GM21529 (cell line): Measurements from ENCODE around the gene POLR2B.
"Not testable (repeated sequence)": the region's sequence is repeated elsewhere in the genome, so short reads cannot be mapped to it uniquely, and the experiment has no call there.

ENCODE experiments used
- ATAC-seq: cut with Tn5 transposase; IDR thresholded peaks from one replicate; pipeline ENCODE4 v1.9.1; 2021; ENCODE audit not compliant: unreplicated experiment

POLR2B gene

DNA sequence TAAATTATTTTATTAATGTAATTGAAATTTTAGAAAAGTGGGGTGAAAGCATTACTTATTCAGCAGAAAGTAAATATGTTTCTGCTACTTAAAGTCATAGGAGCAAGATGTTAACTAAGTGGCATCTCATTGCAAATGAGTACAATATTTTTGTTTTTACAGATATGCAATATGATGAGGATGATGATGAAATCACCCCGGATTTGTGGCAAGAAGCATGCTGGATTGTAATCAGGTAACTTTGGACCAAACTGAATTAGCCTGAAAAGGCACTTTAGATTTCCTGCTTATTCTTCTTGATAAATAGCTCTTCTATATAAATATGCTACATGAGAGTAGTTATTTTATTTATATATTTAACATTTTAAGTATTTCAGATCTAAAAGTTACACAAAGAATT, 7.5 kb downstream of the POLR2B start:
- ATAC-seq: no peak

DNA sequence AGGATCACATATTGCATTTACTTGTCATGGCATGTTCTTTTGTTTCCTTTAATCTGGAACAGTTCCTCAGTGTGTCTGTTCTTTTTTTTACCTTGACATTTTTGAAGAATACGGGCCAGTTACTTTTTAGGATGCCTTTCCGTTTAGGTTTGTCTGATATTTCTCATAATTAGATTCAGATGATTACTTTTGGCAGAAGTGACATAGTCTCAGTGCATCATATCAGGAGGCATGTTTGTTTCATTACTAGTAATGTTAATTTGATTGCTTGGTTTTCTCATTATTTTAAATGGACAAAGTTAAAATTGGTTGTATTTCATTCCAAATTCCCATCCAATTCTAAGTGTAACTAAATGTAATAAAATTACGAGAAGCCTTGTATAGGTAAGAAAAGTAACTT, 8.3 kb downstream of the POLR2B start:
- ATAC-seq: no peak

DNA sequence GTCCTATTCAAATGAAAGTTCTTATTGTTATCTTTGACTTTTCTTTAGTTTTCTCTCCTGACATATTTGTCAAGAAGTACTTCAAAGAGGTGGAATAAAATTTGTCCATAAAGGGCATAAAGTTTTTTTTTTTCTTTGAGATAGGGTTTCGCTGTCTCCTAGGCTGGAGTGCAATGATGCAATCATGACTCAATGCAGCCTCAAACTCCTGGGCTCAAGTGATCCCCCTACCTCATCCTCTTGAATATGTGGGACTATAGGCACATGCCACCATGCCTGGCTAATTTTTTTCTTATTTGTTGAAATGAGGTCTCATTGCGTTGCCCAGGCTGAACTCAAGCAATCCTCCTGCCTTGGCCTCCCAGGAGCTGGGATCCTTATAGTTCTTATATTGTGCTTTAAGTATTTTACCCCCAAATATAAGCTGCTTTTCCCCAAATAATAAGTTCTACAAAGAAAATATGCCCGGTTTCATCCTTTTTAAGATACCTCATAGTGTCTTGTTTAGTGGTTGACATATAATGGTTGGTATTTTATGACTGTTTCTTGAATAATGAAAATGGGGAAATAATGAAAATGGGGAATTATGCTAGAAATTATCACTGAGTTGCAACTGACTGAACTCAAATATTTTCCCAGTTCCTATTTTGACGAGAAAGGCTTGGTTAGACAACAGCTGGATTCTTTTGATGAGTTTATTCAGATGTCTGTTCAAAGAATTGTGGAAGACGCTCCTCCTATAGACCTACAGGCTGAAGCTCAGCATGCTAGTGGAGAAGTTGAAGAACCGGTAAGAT, 11.6 kb downstream of the POLR2B start:
- ATAC-seq: no peak

DNA sequence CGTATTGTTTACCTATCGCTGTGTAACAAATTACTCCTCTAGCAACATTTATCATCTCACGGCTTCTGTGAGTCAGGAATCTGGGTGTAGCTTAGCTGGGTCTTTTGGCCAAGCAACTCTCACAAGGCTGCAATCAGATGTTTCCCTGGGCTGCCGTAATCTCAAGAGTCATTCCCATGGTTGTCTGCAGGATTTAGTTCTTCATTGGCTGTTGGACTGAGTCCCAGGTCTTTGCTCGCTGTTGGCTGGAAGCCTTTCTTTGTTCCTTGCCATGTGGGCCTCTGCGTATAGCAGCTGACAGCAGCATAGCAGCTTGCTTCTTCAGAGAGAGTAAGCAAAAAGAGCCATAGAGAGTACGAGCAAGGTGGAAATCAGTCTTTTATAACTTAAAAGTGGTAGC, 16.8 kb downstream of the POLR2B start:
- no peak for ATAC-seq

DNA sequence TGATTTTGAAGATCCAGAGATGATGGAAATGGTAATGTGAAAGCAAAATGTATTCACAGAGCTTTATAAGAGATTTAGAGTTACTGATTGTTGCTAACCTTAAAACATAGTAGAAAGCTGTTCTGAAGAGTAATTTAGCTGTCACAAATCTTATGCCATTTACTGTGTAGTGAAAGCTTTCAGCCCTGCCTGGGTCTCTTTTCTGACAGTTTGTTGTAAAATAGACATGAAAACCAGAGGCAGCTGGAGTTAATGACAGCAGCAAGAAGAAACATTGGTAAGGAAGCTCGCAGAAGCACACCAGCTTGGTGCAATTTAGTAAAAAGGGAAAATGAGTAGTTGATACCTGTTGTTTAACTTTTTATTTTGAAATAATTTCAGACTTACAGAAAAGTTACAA, 21.1 kb downstream of the POLR2B start:
- no peak for ATAC-seq

DNA sequence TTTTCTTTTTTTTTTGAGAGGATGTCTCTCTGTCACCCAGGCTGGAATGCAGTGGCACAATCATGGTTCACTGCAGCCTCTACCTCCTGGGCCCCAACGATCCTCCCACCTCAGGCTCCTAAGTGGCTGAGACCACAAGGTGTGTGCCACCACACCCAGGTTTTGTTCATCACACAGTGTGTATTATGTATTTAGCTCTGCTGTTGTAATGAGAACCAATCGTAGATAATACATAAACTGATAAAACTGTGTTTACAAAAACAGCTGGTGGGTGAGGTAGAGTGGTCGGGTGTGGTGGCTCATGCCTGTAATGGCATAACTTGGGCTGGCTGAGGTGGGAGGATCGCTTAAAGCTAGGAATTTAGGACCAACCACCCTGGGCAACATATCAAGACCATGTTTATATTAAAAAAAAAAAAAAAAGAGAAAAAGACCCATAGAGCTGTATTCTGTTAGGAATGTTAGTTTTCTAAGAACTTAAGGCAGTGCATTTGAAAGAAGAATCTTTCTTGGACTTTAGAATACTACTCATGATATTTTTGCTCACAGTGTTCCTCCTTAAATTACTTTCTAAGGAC, 34.9 kb downstream of the POLR2B start:
- no peak for ATAC-seq

DNA sequence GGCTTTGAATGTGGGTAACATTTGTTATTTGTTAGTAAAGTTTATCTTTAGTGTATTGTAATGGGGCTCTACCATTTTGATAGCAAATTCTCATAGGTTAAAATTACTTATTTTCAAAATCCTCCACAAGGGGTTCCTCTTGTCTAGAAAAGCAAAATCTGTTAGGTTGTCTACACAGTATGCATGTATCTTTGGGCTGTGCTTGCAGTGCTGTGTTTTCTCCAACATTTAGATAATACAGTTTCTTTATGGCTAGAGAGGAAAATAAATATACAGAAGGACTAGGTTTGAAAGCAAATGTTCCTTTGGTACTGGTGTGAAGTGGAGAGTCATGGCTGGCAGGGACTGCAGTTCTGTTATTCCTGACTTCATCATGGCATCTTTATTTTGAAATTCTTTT, 40.3 kb downstream of the POLR2B start:
- ATAC-seq: no peak

DNA sequence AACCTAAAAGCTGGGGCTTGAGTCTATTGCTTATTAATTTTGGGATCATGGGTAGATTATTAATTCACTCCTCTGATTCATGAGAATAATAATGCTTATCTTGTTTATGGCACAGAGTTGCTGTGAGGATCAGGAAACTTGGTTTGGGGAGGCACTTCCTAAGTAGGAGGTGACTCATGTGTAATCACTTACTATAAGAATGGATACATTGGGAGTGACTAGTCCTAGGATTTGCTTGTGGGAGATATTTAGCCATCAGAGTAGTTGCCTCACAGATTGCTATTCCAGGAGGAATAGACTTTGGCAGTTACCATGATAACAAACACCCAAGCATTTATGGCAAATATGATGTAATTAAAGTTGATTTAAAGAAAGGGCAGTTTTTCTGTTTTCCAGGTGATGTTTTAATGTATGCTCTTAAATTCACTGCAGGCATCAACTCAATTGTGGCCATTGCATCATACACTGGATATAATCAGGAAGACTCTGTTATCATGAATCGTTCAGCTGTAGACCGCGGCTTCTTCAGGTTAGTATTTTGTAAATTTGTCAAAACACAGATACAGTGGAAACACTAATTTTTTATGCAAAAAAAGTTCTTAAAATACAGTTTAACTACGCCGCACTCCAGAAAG, 41.9 kb downstream of the POLR2B start:
- ATAC-seq: no peak

DNA sequence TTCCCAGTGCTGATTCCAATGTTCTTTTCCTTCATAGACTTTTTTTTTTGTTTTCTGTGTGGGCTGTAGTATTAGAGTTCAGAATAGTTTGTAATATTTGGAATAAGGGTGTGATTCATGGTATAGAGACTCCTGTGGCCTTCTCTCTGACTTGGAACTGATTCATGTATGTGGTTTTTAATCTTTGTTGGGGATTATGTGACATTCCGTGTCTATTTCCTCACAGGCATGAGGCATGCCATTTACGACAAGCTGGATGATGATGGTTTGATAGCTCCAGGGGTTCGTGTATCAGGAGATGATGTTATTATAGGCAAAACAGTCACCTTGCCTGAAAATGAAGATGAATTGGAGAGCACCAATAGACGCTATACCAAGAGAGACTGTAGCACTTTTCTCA, 44.4 kb downstream of the POLR2B start:
- ATAC-seq: no peak

DNA sequence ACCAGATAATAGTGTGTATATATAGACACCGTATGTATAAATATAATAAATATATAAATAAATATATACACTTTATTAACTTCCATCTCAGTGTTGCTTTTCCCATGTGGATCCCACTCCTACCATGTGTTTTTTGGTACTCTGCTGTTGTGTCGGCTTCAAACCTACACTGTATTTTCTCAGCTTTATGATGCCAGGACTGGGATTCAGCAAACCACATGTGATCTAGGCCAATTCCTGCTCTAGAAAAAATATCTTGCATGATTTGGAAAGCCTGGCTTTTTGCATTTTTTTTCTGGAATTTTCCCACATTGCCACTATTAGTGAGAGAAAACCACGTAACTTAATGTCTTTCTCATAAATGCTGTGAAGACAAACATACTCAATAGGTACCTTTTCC, 55.8 kb downstream of the POLR2B start:
- ATAC-seq: no peak

DNA sequence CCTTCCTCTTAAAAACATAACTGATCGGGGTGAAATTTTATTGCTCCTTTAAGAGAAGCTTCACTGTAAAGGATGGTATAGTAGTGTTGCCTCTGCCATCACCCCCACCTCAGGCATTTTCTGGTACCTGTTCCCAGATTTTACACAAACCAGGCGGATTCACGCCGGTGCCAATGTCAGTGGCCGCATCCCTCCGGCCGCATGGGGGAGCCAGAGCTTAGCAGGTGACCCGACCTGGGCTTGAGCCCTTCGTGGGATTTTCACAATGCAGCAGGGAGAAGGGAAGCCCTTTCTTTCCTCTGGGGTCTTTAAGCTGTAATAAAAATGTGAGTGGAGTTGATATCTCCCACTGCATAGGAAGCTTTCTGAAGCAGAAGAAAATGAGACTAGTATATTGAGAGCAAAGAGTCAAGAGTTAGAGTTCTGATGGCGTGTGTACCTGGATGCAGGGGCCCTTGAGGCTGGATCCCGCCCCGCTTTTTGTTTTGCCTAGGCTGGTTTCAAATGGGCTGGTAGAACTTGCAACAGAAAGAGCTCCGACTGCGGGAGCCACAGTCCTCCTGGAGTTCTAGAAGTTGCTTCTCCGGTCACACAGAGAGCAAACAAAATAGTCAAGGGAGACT, 59.4 kb downstream of the POLR2B start:
- ATAC-seq: peak; percentile 74

DNA sequence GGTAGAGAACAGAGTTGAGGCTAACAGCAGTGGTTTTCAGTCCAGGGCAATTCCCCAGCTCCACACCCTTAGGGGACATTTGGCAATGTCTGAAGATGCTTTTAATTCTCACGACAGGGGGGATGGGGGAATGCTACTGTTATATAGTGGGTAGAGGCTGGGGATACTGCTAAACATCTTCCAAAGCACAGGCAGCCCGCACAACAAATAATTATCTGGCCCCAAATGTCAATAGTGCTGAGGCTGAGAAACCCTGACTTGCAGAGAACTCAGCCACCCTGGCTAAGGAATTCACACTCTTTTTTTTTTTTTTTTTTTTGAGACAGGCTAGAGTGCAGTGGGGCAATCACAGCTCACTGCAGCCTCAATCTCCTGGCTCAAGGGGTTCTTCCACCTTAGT, 60.6 kb downstream of the POLR2B start:
- ATAC-seq: no peak

DNA sequence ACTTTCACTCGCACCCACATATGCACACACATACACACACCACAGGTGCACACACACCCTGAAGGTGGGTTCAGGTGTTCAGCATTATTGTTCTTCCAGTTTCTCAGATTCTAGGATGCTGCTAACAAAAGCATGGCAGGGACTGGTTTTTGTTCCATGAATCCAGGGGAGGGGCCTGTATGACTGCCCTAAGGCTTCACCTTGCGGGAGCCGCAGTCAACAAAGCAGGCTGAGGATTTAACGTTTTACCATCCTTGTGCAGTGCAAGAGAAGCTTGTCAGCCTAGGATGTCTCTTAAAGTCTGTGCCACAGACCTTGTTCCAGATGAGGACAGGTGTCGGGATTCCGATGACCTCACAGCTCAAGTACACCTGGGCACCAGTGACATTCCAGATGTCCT, 61.8 kb downstream of the POLR2B start:
- ATAC-seq: no peak

DNA sequence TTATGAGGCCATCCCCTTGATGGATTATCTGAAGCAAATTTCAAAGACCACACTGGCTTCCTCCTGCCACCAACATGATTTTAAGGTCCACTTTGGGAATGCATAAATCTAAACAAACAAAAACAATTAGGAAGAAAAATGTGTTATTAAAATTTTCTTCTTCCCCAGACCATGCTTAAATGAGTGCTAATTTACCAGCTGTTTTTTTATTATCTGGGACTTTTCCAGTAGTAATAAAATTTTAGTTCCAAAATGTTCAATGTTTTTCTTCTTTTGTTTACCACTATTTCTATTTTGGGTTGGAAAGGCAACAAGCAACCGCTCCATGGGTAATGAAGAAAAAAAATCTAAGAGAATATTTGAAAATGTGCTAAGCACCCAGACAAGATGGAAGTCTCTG, 62.3 kb downstream of the POLR2B start:
- ATAC-seq: no peak

DNA sequence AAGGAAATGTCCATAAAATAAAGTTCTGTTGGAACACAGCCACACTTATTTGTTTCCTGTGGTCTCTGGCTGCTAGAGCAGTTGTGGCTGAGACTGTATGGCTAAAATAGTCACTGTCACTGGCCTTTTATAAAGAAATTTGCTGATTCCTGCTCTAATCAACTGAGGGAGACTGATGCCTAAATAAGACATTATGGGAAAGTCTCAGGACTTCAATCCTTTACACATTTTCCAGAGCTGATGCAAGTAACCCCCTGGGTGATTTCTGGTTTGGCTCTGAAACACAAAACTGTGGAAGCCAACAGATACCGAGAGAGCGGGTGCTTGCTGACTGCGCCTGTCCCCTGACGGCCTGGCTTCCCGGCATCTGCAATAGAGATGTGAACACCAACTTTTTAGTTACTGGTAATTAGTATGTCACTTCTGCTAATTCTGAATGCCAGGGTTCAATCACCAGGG, 64.0 kb downstream of the POLR2B start:
- ATAC-seq: no peak

DNA sequence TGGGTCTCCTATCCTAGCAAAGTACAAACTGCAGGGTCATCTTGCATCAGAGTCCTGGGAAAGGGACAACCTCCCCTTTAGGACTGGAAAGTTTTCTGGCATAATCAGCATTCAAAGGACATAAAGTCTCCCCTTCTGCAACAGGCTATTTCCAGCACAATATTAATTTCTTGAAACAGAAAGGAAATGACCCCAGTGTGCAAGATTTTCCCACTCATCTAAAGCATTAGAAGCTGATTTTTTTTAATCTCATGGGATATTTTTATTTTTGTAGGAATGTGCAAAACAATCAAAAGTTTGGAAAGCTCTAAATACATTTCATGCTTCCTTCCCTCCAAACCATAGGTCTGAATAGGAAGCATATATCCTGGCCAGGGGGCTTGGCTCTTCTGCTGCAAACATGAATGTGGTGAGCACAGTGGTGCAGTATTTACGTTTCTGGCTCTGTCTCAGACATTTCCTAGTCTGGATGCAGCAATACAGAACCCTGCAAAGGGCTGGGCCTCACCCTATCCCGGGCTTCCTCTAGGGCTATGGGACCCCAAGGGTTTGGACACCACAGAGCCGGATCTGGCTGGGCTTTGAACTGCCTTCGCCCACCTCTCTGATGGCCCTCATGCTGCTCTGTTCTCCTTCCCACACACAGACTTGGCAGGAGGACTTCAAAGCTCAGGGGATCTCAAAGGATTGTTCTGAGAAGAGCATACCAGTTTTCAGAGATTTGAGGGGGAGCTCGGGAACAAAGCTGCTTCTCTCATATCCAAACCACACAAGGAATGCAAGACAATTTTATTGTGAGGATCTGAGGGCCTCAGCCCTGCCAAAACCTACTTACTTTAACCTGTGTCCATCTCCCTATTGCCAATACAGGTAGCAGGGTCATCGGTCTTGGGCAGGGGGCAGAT, 64.9 kb downstream of the POLR2B start:
- ATAC-seq: no peak

DNA sequence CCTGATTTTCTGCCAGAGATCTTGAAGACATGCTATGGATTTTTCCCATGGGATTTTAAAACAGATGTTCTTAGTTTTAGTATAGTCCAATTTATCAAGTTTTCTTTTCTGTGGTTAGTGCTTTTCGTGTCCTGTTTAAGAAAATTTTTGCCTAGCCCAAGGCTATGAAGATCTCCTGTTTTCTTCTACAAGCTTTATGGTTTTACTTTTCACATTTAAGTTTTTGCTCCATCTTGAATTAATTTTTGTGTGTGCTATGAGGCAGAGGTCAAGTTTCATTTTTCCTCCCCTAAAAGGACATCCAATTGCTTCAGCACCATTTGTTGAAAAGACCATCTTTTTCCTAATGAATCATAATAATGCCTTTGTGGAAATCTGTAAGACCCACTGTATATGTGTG, 65.6 kb downstream of the POLR2B start:
- ATAC-seq: no peak

DNA sequence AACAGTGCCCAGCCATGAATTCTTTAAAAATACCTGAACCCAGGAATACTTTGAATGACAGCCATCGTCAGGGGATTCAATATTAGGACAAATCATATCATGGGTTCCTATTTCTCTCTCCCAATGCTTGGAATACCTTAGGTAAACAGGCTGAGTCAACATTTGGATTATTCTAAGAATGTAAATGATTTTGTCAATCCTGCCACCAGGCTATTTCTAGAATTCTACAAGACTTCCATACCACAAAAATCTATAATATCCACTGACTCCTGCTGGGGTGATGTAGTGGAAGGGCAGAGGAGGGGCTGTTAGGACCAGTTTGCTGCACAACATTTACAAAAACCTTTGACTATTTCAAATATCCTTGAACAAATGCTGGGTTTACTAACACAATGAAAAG, 66.3 kb downstream of the POLR2B start:
- ATAC-seq: no peak

DNA sequence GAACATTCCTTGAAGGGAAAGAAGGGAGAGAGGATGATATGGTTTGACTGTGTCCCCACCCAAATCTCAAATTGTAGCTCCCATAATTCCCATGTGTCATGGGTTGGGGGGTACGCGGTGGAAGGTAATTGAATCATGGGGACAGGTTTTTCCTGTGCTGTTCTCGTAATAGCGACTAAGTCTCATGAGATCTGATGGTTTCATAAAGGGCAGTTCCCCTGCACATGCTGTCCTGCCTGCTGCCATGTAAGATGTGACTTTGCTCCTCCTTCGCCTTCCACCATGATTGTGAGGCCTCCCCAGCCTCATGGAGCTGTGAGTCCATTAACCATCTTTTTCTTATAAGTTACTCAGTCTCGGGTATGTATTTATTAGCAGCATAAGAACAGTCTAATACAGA, 68.3 kb downstream of the POLR2B start:
- not testable (repeated sequence) for ATAC-seq

DNA sequence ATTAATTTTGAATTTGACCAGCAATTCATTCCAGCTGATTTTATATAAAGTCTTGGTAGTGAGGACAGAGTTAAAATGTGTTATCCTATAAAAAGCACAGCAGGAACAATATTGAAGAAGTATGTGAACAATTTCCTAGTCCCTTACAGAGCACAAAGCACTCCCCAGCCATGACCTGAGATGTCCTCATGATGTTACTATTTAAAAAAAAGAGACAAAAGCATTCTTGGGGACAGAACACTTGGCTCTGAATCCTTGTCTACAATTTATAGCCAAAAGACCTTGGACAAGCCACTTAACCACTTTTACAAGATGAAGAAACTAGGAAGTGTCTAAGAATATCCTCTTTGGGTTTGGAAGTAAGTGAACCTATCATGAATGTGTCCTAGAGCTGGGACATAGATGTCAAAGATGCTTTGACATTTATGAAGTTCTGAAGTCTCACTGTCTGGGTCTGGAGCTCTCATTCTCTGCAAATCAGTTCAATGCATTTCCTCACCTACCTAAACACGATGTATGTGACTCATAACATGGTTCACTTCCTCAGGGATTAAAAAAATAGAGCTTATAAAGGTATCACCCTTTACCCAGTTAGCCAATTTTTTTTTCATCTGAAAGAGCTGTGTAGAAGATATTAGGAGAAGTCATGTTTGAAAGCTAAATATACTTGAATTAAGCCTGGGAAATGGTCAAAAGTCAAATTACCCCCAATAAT, 70.1 kb downstream of the POLR2B start:
- no peak for ATAC-seq
